Measurements from ENCODE around the gene GP1BB.

DNA sequence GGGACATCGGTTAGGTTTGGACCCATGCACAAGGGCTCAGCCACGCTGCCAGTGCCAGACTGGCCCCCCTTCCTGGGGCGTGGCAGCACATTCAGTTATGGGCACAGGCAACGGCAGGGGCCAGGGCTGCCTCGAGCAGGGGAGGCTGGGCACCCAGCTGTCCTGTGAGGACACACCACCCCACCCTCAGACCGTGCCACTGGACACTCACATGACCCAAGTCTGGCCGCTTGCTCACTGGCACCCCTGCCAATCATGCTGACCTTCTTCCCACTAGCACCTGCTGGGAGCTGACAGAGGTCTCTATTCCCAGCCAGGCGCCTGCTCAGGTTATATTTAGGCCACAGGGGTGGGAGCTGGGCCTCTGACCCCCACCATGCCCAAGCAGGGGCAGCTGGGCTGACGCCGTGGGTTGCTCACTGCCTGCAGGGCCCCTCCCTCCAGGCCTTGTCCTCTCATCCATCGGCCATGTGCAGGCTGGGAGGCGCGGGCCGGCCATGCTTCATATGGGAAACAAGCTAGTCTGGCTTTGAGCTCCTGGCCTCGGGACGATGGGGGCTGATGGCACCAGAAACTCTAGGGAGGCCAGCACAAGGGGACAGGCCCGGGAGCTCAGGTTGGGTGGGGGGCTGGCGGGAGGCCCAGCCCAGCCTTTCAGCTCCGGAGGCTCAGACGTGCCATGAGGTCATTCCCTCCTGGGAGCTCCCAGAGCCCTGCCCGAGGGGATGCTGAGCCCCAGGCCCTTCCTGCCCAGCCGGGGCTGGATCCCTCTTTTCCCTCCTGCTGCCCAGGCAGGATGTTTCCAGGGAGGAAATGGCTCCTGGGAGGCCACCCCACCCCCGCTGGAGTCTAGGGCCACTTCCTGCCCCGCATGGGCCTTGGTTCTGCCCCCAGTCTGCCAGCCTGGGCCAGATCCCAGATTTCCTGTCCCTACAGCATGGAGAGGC lies 22.1 kb downstream of the GP1BB start:
- TF ChIP-seq, protein P1, sequence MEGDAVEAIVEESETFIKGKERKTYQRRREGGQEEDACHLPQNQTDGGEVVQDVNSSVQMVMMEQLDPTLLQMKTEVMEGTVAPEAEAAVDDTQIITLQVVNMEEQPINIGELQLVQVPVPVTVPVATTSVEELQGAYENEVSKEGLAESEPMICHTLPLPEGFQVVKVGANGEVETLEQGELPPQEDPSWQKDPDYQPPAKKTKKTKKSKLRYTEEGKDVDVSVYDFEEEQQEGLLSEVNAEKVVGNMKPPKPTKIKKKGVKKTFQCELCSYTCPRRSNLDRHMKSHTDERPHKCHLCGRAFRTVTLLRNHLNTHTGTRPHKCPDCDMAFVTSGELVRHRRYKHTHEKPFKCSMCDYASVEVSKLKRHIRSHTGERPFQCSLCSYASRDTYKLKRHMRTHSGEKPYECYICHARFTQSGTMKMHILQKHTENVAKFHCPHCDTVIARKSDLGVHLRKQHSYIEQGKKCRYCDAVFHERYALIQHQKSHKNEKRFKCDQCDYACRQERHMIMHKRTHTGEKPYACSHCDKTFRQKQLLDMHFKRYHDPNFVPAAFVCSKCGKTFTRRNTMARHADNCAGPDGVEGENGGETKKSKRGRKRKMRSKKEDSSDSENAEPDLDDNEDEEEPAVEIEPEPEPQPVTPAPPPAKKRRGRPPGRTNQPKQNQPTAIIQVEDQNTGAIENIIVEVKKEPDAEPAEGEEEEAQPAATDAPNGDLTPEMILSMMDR (conservative IDR thresholded peaks at IDR 0.05): no peak
- no peak for TF ChIP-seq ZFX (IDR thresholded peaks at IDR 0.05)
